Right atrium auricular region (tissue), 2 donors: ENCODE measurements around the gene ZPR1. TPM values are rescaled to one million over a fixed set of nuclear protein-coding genes. Genes with fewer than 3 reads are reported as not detected.

Experiments used
- DNase-seq: peaks from one replicate; pipeline ENCODE4 v3.0.0-alpha.2; 2019; ENCODE audit warnings: low spot score
- H3K27ac ChIP-seq, 2 donors: fragments of 200-600 bp; sonication (generic); 1 replicate in 1 of 2; 2 replicates in 1 of 2; pipeline ENCODE4 v1.5.1; 2016 to 2019
- H3K27me3 ChIP-seq, 2 donors: fragments of 200-600 bp; sonication (generic); one replicate each; pipeline versions ENCODE4 v1.5.1 to v1.6.0; 2017 to 2019
- H3K36me3 ChIP-seq: fragments of 200-600 bp; sonication (generic); one replicate; pipeline ENCODE4 v1.5.1; 2016
- H3K4me1 ChIP-seq, 2 donors: fragments of 200-600 bp; sonication (generic); one replicate each; pipeline versions ENCODE4 v1.5.1 to v1.6.0; 2017 to 2019
- H3K4me3 ChIP-seq, 2 donors: fragments of 200-600 bp; sonication (generic); 1 replicate in 1 of 2; 2 replicates in 1 of 2; pipeline ENCODE4 v1.5.1; 2017 to 2019; ENCODE audit warnings: mild to moderate bottlenecking in 1 of 2, moderate library complexity in 1 of 2
- H3K9me3 ChIP-seq, 2 donors: fragments of 200-600 bp; sonication (generic); one replicate each; pipeline ENCODE4 v1.5.1; 2019
- CTCF ChIP-seq, 2 donors: fragments of 200-600 bp; sonication (generic); IDR thresholded peaks; one replicate each; pipeline ENCODE4 v1.5.1; 2019; ENCODE audit warnings: antibody characterized with exemption in 2 of 2
- total RNA-seq, 2 donors: library from RNA; depleted of rRNA; stranded (reverse); fragments of >200 nt; gene quantifications; one replicate each; pipeline ENCODE4 v1.1.0, GENCODE V29; 2016

ZPR1 gene
- total RNA-seq, 2 donors from 2014 or later: 16.8 to 20.6 TPM

- H3K9me3 ChIP-seq: no peaks in the 10 kb centered on the region
These were observed 46.2 kb upstream of the ZPR1 start for GRCh38 chr11:116833816-116834534.

GRCh38 chr11:116833491-116833815 lies 45.6 kb upstream of the ZPR1 start:
- H3K9me3 ChIP-seq: no peaks in the 10 kb centered on the region
- no peaks in the 10 kb centered on the region for H3K27me3 ChIP-seq
- no peak overlapping the region for H3K4me3 ChIP-seq
- no peak for DNase-seq
- H3K4me1 ChIP-seq: peaks cover 0 to 34% of the 10 kb centered on the region in 2 donors
- no peak overlapping the region for H3K27ac ChIP-seq
- TF ChIP-seq CTCF (IDR thresholded peaks at IDR 0.05): no peak
- H3K36me3 ChIP-seq: no peaks in the 10 kb centered on the region

More at GRCh38 chr11:116833816-116834534, 46.2 kb upstream of the ZPR1 start:
- H3K27me3 ChIP-seq: no peaks in the 10 kb centered on the region
- no peak for DNase-seq
- peaks cover 0 to 37% of the 10 kb centered on the region in 2 donors for H3K4me1 ChIP-seq
- H3K27ac ChIP-seq: no peak overlapping the region
- no peak for TF ChIP-seq CTCF (IDR thresholded peaks at IDR 0.05)
- H3K4me3 ChIP-seq: no peak overlapping the region
- H3K36me3 ChIP-seq: no peaks in the 10 kb centered on the region

DNA sequence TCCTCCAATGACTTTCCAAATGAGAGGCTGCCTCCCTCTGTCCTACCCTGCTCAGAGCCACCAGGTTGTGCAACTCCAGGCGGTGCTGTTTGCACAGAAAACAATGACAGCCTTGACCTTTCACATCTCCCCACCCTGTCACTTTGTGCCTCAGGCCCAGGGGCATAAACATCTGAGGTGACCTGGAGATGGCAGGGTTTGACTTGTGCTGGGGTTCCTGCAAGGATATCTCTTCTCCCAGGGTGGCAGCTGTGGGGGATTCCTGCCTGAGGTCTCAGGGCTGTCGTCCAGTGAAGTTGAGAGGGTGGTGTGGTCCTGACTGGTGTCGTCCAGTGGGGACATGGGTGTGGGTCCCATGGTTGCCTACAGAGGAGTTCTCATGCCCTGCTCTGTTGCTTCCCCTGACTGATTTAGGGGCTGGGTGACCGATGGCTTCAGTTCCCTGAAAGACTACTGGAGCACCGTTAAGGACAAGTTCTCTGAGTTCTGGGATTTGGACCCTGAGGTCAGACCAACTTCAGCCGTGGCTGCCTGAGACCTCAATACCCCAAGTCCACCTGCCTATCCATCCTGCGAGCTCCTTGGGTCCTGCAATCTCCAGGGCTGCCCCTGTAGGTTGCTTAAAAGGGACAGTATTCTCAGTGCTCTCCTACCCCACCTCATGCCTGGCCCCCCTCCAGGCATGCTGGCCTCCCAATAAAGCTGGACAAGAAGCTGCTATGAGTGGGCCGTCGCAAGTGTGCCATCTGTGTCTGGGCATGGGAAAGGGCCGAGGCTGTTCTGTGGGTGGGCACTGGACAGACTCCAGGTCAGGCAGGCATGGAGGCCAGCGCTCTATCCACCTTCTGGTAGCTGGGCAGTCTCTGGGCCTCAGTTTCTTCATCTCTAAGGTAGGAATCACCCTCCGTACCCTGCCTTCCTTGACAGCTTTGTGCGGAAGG lies 44.8 kb upstream of the ZPR1 start:
- no peaks in the 10 kb centered on the region for H3K27me3 ChIP-seq
- no peak for TF ChIP-seq CTCF (IDR thresholded peaks at IDR 0.05)

GRCh38 chr11:116831790-116832349 lies 44.0 kb upstream of the ZPR1 start:
- no peak for DNase-seq
- Histone ChIP-seq H3K27ac (no peak overlapping the region), H3K4me3 (no peak overlapping the region)

More for the DNA sequence above, 44.8 kb upstream of the ZPR1 start:
- DNase-seq: no peak
- Histone ChIP-seq H3K36me3 (no peaks in the 10 kb centered on the region), H3K4me1 (peaks cover 0 to 31% of the 10 kb centered on the region in 2 donors), H3K4me3 (no peak overlapping the region), H3K9me3 (no peaks in the 10 kb centered on the region), H3K27ac (no peak overlapping the region)

More at GRCh38 chr11:116831790-116832349, 44.0 kb upstream of the ZPR1 start:
- Histone ChIP-seq H3K36me3 (no peaks in the 10 kb centered on the region), H3K9me3 (no peaks in the 10 kb centered on the region), H3K4me1 (peaks cover 0 to 23% of the 10 kb centered on the region in 2 donors), H3K27me3 (no peaks in the 10 kb centered on the region)
- no peak for TF ChIP-seq CTCF (IDR thresholded peaks at IDR 0.05)
